SK-N-SH (cell line): ENCODE data around the gene STX18. TPM values are rescaled to one million over a fixed set of nuclear protein-coding genes. Genes with fewer than 3 reads are reported as not detected.

Experiments
- CTCF ChIA-PET: fragments of 300-600, 350-600 bp; formaldehyde crosslinking; extraction: SDS; loops from one replicate; lab custom pipeline; 2021; lab: Yijun Ruan, JAX
- POLR2A ChIA-PET: fragments of 350-600 bp; sonication (Branson Sonifier 250); formaldehyde crosslinking; extraction: SDS; loops from one replicate; lab custom pipeline; 2020; ENCODE audit warnings: antibody characterized with exemption, inconsistent platforms; lab: Yijun Ruan, JAX
- DNase-seq: peaks from one replicate; pipeline ENCODE4 v3.0.0; 2012
- H2AFZ ChIP-seq: fragments of 200-600 bp; sonication (generic); 2 replicates; pipeline ENCODE4 v1.8.1; 2016; ENCODE audit warnings: antibody characterized with exemption, mild to moderate bottlenecking, low read depth
- H3F3A ChIP-seq: fragments of 200-600 bp; sonication (generic); replicated peaks from 2 replicates; pipeline ENCODE3; 2016; ENCODE audit warnings: antibody characterized with exemption, mild to moderate bottlenecking; ENCODE audit not compliant: insufficient read depth
- H3K27ac ChIP-seq, 2 experiments: fragments of 200-500 bp in 1 of 2; fragments of 200-600 bp in 1 of 2; sonication (Bioruptor generic) in 1 of 2; sonication (generic), shearing (Covaris generic) in 1 of 2; 2 replicates each; pipeline versions ENCODE4 v1.5.1 to v1.6.1; 2014 to 2016; ENCODE audit warnings: low read depth in 2 of 2, inconsistent platforms in 1 of 2, low read length in 1 of 2, mild to moderate bottlenecking in 1 of 2, mixed read lengths in 1 of 2
- H3K27me3 ChIP-seq: fragments of 200-600 bp; sonication (generic), shearing (Covaris generic); 2 replicates; pipeline ENCODE4 v1.6.1; 2016; ENCODE audit warnings: mixed run types; ENCODE audit not compliant: insufficient read depth
- H3K36me3 ChIP-seq, 2 experiments: fragments of 200-500 bp in 1 of 2; fragments of 200-600 bp in 1 of 2; sonication (Bioruptor generic) in 1 of 2; sonication (generic) in 1 of 2; replicated peaks in 1 of 2; 2 replicates each; pipeline versions ENCODE3 to v1.5.1; 2014 to 2016; ENCODE audit warnings: low read length in 1 of 2, mild to moderate bottlenecking in 1 of 2; ENCODE audit not compliant: insufficient read depth in 2 of 2, control insufficient read depth in 1 of 2
- H3K4me1 ChIP-seq, 2 experiments: fragments of 200-500 bp in 1 of 2; fragments of 200-600 bp in 1 of 2; sonication (Bioruptor generic) in 1 of 2; sonication (generic), shearing (Covaris generic) in 1 of 2; 2 replicates each; pipeline versions ENCODE4 v1.5.1 to v1.6.1; 2014 to 2016; ENCODE audit warnings: low read depth in 1 of 2, low read length in 1 of 2, mixed run types in 1 of 2; ENCODE audit not compliant: insufficient read depth in 2 of 2, control insufficient read depth in 1 of 2
- H3K4me2 ChIP-seq: fragments of 200-600 bp; sonication (generic), shearing (Covaris generic); 2 replicates; pipeline ENCODE4 v1.6.1; 2017; ENCODE audit warnings: mixed run types
- H3K4me3 ChIP-seq, 2 experiments: fragments of 200-500 bp in 1 of 2; fragments of 200-600 bp in 1 of 2; sonication (Bioruptor generic) in 1 of 2; sonication (generic), shearing (Covaris generic) in 1 of 2; 2 replicates each; pipeline versions ENCODE4 v1.5.1 to v1.8.1; 2014 to 2016; ENCODE audit warnings: low read depth in 2 of 2, inconsistent platforms in 1 of 2, low read length in 1 of 2, mild to moderate bottlenecking in 1 of 2, mixed read lengths in 1 of 2, moderate library complexity in 1 of 2
- H3K79me2 ChIP-seq: fragments of 200-600 bp; sonication (generic); 2 replicates; pipeline ENCODE4 v1.8.1; 2017; ENCODE audit warnings: mild to moderate bottlenecking; ENCODE audit not compliant: insufficient read depth
- H3K9ac ChIP-seq: fragments of 200-600 bp; sonication (generic); 2 replicates; pipeline ENCODE4 v1.6.1; 2017; ENCODE audit warnings: mixed run types
- H3K9me2 ChIP-seq: fragments of 200-600 bp; sonication (generic); 2 replicates; pipeline ENCODE4 v1.6.1; 2017; ENCODE audit warnings: mixed run types
- H3K9me3 ChIP-seq: fragments of 200-600 bp; sonication (generic); 2 replicates; pipeline ENCODE4 v1.6.1; 2017; ENCODE audit warnings: mixed run types, mild to moderate bottlenecking, moderate library complexity
- H4K20me1 ChIP-seq: fragments of 200-600 bp; sonication (generic); 2 replicates; pipeline ENCODE4 v1.6.1; 2017; ENCODE audit warnings: mild to moderate bottlenecking, mixed run types; ENCODE audit not compliant: insufficient read depth
- CHD2 ChIP-seq: fragments of 150-350 bp; IDR thresholded peaks from 2 replicates; pipeline ENCODE4 v1.6.1; 2018; ENCODE audit warnings: low read length; ENCODE audit not compliant: partially characterized antibody
- ELF1 ChIP-seq: IDR thresholded peaks from 2 replicates; pipeline ENCODE4 v1.4.0; 2012
- EP300 ChIP-seq, 2 experiments: IDR thresholded peaks; 2 replicates each; pipeline versions ENCODE4 v1.4.0 to v1.6.1; 2012; ENCODE audit warnings: borderline replicate concordance in 1 of 2, low read depth in 1 of 2, low read length in 1 of 2
- FOSL2 ChIP-seq: IDR thresholded peaks from 2 replicates; pipeline ENCODE4 v1.4.0; 2012; ENCODE audit warnings: low read depth, mild to moderate bottlenecking, moderate library complexity, borderline replicate concordance
- FOXJ3 ChIP-seq: sonication (generic); formaldehyde crosslinking; IDR thresholded peaks from 2 replicates; pipeline ENCODE4 v1.5.1; 2020; ENCODE audit warnings: mild to moderate bottlenecking, missing genetic modification reagents
- FOXM1 ChIP-seq: IDR thresholded peaks from 2 replicates; pipeline ENCODE4 v1.4.0; 2012; ENCODE audit warnings: low read depth, mild to moderate bottlenecking
- NRF1 ChIP-seq: IDR thresholded peaks from 2 replicates; pipeline ENCODE4 v1.6.1; 2012; ENCODE audit warnings: low read depth, mild to moderate bottlenecking, low read length
- POLR2AphosphoS5 ChIP-seq: IDR thresholded peaks from 2 replicates; pipeline ENCODE4 v1.6.1; 2012; ENCODE audit warnings: low read depth, low read length
- RAD21 ChIP-seq: IDR thresholded peaks from 2 replicates; pipeline ENCODE4 v1.6.1; 2012; ENCODE audit warnings: mild to moderate bottlenecking, low read length
- RCOR1 ChIP-seq: fragments of 150-350 bp; IDR thresholded peaks from 2 replicates; pipeline ENCODE4 v1.6.1; 2017; ENCODE audit warnings: antibody characterized with exemption, low read length
- RFX5 ChIP-seq: IDR thresholded peaks from 2 replicates; pipeline ENCODE4 v1.6.1; 2012; ENCODE audit warnings: mild to moderate bottlenecking, improper control_type of control experiment, low read length
- RXRA ChIP-seq: IDR thresholded peaks from 2 replicates; pipeline ENCODE4 v1.4.0; 2012; ENCODE audit warnings: low read depth, mild to moderate bottlenecking, borderline replicate concordance
- SIN3A ChIP-seq: IDR thresholded peaks from 2 replicates; pipeline ENCODE4 v1.6.1; 2012; ENCODE audit warnings: low read depth, mild to moderate bottlenecking, low read length, moderate library complexity, borderline replicate concordance
- SMC3 ChIP-seq: IDR thresholded peaks from 2 replicates; pipeline ENCODE4 v1.6.1; 2012; ENCODE audit warnings: low read depth, low read length, improper control_type of control experiment
- TAF1 ChIP-seq: IDR thresholded peaks from 2 replicates; pipeline ENCODE4 v1.6.1; 2012; ENCODE audit warnings: low read depth, mild to moderate bottlenecking, low read length, moderate library complexity, borderline replicate concordance
- TCF12 ChIP-seq: IDR thresholded peaks from 2 replicates; pipeline ENCODE4 v1.4.0; 2012
- TEAD4 ChIP-seq: IDR thresholded peaks from 2 replicates; pipeline ENCODE4 v1.4.0; 2012; ENCODE audit warnings: mild to moderate bottlenecking, borderline replicate concordance; ENCODE audit not compliant: insufficient read depth
- YY1 ChIP-seq: IDR thresholded peaks from 2 replicates; pipeline ENCODE4 v1.4.0; 2012; ENCODE audit warnings: low read depth, mild to moderate bottlenecking
- WGBS: methylation state at CpG from one replicate; pipeline ENCODE4 v1.1.6; 2017; ENCODE audit warnings: low lambda C conversion rate; 5-methylcytosine and 5-hydroxymethylcytosine counted together
- polyA plus RNA-seq, 3 experiments: library from polyadenylated mRNA; depleted of rRNA; stranded (reverse); fragments of >200 nt; gene quantifications; 2 replicates each; pipeline ENCODE4 v1.2.3, GENCODE V29; 2012
- TF ChIP-seq, protein P1 (sequence below): fragments of 150-350 bp; IDR thresholded peaks from 2 replicates; pipeline ENCODE4 v1.6.1; 2017; ENCODE audit warnings: antibody characterized with exemption, low read length, low read depth, borderline replicate concordance
- TF ChIP-seq, protein P2 (sequence below): IDR thresholded peaks from 2 replicates; pipeline ENCODE4; 2012
- TF ChIP-seq, protein P3 (sequence below): fragments of 200-600 bp; sonication (generic); IDR thresholded peaks from 2 replicates; pipeline ENCODE4 v1.6.1; 2017; ENCODE audit warnings: antibody characterized with exemption, mild to moderate bottlenecking, moderate library complexity
- TF ChIP-seq, protein P4 (sequence below): fragments of 150-350 bp; IDR thresholded peaks from 2 replicates; pipeline ENCODE4 v1.6.1; 2016; ENCODE audit warnings: mild to moderate bottlenecking, low read depth, low read length

The STX18 gene
- polyA plus RNA-seq, 1 of the 3 experiments (the other 2 are of a cell fraction): 17.3 TPM

DNA sequence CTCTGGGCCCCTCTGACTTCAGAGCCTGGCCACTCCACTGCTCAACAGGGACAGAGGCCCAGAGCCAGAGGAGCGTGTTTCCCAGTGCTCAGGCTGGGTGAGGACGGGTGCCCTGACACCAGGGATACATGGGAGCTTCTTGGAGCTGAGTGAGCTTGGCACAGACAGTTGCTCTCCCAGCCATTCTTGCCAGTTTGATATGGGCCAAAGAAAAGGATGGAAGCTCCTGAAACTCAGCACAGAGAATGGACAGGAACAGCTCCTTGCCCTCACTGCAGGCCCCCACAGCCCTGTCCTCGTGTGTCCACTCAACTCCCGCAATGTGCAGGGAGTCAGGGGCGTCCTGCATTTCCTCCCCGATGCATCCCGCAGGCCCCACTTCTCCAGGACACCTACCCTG is 116.2 kb downstream of the STX18 start (continued):
- TF ChIP-seq FOSL2: no peak
- no peak for TF ChIP-seq TCF12

DNA sequence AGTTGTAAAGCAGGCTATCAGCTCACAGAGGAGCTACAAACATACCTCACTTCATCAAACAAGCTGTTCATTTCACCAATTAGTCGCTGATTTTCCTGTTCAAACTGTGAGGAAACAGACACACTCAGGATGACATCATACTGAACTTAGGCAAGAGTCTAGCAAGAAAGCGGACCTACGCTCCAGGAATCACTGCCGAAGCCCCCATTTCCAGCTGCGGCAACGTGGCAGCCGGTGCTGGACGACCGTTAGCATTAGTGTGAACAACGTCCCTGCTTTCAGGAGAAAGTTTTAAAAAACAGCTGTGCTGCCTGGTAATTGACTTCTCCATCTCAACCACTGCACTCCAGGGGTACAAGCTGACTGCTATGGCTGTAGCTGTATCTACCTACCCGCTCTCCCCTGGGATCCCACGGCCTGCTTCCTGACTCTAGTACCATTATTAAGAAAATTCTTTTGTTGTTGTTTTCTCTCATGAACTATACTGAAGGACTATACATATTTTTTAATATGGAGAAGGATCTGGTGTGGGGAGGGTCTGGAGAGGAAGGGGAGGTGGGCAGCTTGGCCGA is 116.6 kb downstream of the STX18 start:
- Histone ChIP-seq H4K20me1 (no peaks in the 10 kb centered on the region), H3K4me1 (no peaks in the 10 kb centered on the region; a peak in 1 of 4 replicates), H3F3A (no peaks in the 10 kb centered on the region), H3K9me2 (no peaks in the 10 kb centered on the region), H2AFZ (no peak overlapping the region), H3K36me3 (peaks cover 4 to 27% of the 10 kb centered on the region in 2 experiments), H3K9me3 (no peaks in the 10 kb centered on the region), H3K4me3 (no peak overlapping the region), H3K9ac (no peak overlapping the region), H3K4me2 (no peak overlapping the region), H3K27me3 (no peaks in the 10 kb centered on the region), H3K79me2 (no peaks in the 10 kb centered on the region), H3K27ac (no peak overlapping the region)
- TF ChIP-seq EP300 (IDR thresholded peaks at IDR 0.05; ENCODE audit: borderline replicate concordance in 1 of 2, low read depth in 1 of 2, low read length in 1 of 2) (no peak), RXRA (no peak), CHD2 (no peak), RAD21 (no peak), ELF1 (no peak), YY1 (no peak), SMC3 (no peak), SIN3A (no peak), TEAD4 (no peak), FOXJ3 (CRISPR knock-in tag) (no peak), TAF1 (no peak), RCOR1 (no peak), FOXM1 (no peak), POLR2AphosphoS5 (no peak), NRF1 (no peak), RFX5 (no peak)
- TF ChIP-seq, protein P1, sequence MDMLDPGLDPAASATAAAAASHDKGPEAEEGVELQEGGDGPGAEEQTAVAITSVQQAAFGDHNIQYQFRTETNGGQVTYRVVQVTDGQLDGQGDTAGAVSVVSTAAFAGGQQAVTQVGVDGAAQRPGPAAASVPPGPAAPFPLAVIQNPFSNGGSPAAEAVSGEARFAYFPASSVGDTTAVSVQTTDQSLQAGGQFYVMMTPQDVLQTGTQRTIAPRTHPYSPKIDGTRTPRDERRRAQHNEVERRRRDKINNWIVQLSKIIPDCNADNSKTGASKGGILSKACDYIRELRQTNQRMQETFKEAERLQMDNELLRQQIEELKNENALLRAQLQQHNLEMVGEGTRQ: no peak
- TF ChIP-seq, protein P2, sequence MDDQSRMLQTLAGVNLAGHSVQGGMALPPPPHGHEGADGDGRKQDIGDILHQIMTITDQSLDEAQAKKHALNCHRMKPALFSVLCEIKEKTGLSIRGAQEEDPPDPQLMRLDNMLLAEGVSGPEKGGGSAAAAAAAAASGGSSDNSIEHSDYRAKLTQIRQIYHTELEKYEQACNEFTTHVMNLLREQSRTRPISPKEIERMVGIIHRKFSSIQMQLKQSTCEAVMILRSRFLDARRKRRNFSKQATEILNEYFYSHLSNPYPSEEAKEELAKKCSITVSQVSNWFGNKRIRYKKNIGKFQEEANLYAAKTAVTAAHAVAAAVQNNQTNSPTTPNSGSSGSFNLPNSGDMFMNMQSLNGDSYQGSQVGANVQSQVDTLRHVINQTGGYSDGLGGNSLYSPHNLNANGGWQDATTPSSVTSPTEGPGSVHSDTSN: no peak
- TF ChIP-seq, protein P3, sequence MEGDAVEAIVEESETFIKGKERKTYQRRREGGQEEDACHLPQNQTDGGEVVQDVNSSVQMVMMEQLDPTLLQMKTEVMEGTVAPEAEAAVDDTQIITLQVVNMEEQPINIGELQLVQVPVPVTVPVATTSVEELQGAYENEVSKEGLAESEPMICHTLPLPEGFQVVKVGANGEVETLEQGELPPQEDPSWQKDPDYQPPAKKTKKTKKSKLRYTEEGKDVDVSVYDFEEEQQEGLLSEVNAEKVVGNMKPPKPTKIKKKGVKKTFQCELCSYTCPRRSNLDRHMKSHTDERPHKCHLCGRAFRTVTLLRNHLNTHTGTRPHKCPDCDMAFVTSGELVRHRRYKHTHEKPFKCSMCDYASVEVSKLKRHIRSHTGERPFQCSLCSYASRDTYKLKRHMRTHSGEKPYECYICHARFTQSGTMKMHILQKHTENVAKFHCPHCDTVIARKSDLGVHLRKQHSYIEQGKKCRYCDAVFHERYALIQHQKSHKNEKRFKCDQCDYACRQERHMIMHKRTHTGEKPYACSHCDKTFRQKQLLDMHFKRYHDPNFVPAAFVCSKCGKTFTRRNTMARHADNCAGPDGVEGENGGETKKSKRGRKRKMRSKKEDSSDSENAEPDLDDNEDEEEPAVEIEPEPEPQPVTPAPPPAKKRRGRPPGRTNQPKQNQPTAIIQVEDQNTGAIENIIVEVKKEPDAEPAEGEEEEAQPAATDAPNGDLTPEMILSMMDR: no peak
- TF ChIP-seq, protein P4, sequence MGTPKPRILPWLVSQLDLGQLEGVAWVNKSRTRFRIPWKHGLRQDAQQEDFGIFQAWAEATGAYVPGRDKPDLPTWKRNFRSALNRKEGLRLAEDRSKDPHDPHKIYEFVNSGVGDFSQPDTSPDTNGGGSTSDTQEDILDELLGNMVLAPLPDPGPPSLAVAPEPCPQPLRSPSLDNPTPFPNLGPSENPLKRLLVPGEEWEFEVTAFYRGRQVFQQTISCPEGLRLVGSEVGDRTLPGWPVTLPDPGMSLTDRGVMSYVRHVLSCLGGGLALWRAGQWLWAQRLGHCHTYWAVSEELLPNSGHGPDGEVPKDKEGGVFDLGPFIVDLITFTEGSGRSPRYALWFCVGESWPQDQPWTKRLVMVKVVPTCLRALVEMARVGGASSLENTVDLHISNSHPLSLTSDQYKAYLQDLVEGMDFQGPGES: no peak
- ChIA-PET POLR2A (interaction anchor here (0.5 kb wide), 1 partner anchor 23 kb away, joined by 4 read pairs; no protein-coding TSS in a partner anchor), CTCF (interaction anchor here (0.6 to 1.3 kb wide), 5 partner anchors 11 to 90 kb away, joined by 3 to 6 read pairs (median 3); partner anchors contain the start of gene NSG1)
- no peak for DNase-seq
- 94% methylated on average over 7 of the region's 13 CpGs for WGBS
